GM21737 (cell line): ENCODE measurements around the gene SIGLECL1.

Experiments
- ATAC-seq: cut with Tn5 transposase; IDR thresholded peaks from one replicate; pipeline ENCODE4 v1.9.1; 2021; ENCODE audit warnings: mild to moderate bottlenecking, moderate library complexity; ENCODE audit not compliant: unreplicated experiment

Gene SIGLECL1

DNA sequence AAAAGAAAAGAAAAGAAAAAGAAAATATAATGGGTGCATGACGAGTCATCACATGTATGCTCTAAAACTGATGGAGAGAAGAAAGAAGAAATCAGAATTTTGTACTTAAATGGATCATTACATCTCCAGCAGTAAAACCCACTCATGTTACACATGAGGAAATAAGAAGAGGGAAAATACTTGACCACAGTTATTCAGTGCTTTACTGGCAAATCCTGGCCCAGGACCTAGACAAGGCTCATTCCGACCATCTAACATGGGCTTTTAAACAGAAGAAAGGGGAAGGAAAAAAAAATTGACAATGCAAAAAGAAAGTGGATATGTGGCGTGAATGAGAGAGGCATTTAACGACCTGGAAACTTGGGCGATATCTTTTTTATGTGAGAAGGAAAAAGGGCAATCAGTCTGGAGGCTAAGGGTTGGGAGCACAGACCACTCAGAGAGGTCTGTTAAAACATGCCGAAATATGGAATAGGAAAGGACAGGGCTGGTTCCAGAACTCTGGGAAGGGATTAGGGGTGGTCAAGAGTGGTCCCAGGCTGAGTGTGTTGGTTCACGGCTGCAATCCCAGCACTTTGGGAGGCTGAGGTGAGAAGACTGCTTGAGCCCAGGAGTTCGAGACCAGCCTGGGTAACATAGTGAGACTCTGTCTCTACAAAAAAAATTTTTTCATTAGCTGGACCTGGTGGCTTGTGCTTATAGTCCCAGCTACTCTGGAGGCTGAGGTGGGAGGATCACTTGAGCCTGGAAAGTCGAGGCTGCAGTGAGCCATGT, 1.6 kb downstream of the SIGLECL1 start:
- ATAC-seq: no peak

DNA sequence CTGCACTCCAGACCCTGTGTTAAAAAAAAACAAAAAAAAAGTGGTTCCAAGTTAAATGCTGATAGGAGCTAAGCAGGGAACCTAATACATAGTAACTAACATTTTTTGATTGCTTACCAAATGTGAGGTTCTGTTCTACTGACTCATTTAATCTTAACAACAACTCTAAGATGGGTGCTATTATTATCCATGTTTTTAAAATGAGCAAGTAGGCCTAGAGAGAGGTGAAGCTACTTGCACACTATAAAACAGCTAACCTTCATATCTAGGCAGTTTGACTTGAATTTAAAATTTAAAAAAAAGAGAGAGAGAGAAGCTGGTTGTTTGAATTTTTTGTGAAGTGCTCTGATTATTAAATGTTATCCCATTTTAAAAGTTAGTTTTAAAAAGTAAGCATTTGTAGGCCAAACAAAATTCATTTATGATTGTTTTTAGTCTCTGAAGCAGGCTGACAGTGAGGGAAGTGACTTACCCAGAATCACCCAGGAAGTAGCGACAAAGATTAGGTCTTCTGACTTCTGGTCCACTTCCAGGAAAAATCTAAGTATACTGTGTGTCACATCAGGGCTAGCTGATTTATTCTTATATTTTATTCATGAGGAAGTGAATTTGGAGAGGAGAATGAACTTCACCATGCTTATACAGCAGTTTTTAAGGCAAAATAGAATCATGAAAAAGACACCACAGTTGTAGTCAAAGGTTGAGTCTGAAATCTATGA, 2.4 kb downstream of the SIGLECL1 start:
- no peak for ATAC-seq

DNA sequence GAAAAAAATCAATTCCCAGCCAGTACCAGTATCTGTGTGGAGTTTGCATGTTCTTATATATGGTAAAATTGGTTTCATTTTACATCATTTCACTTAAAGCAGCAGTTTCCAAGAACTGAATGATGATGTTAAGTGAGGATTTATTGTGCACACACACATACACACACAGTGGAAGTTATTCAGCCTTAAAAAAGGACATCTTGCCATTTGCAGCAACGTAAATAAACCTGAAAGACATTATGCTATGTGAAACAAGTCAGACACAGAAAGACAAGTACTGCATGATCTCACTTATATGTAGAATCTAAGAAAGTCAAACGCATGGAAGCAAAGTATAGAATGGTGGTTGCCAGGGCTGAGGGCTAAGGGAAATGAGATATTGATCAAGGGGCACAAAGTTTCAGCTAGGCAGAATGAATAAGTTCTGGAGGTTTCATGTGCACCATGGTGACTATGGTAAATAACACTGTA, 5.3 kb downstream of the SIGLECL1 start:
- no peak for ATAC-seq

DNA sequence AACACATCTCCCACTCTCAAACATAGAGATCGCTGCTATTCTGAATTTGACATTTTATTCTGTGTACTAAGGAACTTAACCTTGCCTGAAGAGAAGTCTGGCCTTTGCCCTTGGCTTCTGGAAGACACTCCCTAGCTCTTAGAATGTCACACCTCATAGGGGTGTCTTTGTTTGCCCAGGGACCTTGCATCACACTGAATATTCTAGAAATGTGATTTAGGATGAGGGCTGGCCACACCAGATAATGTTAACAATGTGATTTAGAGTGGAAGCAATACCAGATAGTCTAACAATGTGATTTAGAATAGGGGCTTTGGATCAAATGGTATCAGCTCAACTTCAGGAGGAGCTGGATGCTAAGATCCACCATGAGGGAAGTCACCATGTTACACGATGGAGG, 6.6 kb downstream of the SIGLECL1 start:
- ATAC-seq: no peak

DNA sequence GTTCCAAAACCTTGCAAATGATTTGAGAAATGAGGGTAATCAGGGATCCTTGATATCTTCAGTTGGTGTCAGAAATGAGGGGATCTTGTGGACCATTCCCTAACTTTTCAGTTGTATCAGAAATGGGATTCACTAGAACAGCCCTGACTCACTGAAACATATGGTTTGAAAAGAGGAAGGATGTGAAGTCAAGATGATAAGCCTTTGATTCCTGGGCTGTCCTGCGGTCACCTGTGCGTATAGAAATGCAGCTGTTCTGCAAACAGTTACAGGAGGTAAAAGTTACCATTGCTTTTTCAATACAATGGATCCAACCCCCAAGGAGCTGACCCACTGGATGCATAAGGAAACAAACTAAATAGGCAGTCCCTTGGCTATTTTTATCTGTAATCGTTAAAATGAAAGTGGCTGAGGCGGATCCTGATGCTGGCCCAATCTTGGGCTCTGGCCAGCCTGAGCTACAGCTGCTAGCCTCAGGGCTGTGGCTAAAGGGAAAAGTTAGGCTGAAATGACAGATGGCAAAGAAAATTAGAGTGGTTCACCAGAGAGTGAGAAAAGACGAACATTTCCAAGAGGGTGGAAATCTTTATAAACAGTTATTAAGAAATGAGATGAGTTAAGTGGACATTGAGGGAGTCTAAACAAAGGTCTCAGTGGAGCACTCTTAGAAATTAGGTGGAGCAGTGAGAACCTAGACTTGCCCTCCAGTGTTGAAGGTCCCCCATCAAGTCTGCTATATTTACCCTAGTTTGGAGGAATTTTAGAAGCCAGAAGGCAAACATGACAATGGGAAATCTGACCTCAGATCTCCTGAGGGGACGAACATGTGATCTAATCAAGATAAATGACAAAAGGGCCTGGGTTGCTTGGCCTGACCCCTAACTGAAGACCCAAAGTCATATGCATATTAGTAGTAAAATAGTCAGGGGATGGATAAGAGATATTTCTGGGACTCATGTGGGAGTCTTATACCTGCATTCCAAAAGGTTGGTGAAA, 7.6 kb downstream of the SIGLECL1 start:
- no peak for ATAC-seq

DNA sequence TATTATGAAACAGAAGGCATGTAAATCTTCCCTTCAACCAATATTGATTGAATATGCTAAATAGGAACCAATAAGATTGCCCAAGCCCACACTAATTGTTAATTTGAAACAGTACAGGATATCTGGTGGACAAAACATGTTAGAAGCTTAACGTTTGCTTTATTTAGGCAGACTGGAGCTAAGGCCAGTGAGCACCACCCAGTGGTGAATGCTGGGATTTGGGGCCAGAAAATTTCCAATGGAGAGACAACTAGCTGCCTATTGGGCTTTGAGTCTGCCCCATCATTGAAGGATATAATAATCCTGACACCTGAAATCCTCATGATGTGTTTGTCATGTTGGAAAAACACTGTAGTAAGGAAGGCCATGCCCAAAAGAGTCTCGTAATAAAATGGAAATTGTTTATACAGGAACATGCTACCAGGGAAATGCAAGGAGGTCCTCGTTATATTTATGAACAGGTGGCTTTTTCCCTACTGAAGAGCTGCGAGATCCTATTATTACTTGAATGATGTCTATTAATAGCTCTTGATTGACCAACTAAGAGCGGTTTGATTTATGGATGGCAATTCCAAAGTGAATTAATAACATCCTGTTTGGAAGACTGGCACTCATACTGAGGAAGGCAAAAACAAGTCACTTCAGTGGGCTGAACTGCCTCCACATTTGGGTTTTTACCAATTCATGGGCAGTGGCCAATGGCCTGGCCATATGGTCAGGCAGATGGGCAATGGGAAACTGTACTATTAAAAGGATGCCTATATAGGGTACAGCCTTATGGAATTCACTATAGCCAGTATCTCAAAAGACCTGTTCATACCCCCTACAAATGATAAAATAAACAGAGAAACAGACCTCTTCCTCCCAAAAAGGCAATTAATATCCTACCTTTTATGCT, 8.7 kb downstream of the SIGLECL1 start:
- ATAC-seq: no peak

DNA sequence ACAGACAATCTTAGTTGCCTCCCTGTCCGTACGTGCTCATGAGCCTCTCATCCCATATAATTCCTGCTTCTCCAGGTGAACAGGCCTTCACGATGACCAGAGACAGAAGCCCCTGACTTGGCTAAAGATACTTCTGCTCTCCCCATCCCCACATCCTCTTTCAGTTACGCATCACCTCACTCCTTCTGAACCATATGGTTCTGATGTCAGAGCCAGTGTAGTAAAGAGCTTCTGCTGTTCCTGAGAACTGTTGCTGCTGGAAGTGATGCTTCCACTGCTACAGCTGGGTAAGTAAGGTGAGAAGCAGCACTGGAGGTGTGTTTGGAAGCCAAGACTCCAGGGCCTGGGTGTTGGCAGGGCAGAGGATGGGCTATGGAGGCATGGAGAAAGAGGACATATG, 12.9 kb downstream of the SIGLECL1 start:
- ATAC-seq: no peak

DNA sequence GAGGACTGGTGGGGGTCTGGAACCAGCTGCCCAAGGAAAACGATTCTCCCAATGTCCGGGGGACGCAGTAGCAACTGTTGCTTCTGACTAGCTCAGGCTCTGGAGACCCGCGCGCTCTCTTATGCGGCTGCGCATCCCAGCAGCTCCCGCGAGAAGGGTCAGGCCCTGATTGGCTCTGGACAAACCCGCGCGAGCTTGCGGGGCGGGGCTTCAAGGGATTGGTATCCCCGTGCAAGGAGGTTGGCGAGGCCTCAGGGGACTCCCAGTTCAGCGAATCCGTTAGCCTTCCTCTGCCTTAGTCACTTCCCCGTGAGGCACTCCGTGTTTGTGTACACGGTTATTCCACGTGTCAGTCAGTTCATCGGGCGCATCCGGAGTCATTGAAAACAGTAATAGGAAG, 20.2 kb downstream of the SIGLECL1 start:
- no peak for ATAC-seq

DNA sequence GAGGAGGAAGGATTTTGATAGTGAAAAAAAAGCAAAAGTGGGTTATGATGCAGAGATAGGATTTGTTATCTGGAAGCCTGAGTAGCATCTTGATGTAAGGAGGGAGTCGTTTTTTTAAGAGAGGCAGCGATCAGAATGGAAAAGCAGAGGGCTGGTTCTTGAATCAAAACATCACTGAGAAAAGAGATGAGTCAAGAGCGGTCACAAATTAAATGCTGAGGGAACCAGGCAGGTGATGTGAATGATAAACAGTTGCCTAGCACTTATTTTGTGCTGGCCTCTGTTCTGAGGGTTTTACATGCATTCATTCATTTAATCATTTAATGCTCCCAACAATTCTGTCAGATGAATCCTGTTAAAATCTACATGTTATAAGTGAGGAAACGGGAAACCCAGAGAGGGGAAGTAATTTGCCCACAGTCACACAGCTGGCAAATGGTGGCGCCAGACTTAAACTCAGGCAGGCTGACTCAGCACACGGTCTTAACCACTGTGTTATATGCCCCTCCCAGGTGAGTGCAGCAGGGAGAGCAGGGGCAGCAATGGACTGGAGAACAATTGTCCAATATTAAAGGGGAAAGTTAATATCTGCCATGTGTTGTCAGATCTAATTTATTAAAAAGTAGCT, 21.4 kb downstream of the SIGLECL1 start:
- ATAC-seq: no peak

DNA sequence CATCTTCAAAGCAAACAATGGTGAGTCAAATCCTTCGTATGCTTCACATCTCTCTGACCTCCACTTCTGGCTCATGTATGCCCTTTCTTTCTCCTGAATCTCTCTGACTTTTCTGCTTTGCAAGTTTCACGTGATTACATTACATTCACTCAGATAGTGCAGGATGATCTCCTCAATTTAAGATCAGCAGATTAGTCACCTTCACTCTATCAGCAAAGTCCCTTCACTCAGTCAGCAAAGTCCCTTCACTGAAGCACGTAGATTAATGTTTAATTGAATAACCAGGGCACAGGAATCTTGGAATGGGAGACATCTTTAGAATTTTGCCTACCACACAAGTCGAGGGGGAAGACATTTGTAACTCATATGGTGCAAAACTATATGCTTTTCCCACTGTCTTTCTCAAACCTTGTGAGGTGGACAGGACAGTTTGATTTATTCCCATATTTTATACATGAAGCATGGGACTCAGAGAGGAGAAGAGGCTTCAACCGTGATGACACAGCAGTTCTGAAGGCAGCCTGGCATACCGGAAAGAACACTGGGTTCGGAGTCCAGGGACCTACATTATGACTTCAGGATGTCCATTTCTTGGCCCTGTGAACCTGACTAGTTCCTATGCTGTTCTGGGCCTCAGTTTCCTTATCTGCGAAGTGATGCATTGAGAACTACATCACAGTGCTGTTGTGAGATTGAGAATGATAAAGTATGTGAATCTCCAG, 23.3 kb downstream of the SIGLECL1 start:
- no peak for ATAC-seq

DNA sequence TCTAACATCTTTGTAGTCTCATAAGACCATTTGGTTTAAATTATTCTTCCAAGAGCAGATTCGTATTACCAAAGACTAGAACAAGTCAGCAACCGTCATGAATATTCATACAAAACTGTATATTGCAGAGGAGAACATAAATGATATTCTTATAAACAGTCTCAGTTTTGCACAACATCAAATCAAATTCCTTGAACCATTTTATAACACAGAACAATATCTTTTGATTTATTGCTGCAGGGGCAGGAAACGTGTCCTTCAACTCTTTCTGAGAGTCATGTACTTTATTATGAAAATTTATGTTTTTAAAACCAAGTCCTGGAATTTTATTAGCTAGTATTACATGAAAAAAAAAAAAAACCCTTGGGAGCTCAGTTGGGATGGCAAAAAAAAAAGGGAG, 26.2 kb downstream of the SIGLECL1 start:
- no peak for ATAC-seq

DNA sequence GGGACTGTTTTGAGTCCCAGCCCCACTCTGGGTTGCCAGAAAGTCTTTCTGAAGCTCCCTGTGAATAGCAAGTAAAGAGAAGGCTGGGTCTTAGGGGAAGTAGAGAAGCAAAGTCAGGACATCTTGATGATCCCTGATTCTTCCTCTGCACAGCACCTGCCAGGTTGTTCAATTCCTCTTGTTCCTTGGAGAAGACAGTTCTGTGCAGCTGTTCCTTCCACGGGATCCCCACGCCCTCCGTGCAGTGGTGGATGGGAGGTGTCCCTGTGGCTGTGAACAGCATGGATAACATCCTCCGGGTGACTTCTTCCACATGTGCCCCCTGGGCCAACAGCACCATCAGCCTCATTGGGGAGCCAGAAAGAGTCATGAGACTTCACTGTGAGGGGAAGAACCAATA, 31.5 kb downstream of the SIGLECL1 start:
- ATAC-seq: no peak

DNA sequence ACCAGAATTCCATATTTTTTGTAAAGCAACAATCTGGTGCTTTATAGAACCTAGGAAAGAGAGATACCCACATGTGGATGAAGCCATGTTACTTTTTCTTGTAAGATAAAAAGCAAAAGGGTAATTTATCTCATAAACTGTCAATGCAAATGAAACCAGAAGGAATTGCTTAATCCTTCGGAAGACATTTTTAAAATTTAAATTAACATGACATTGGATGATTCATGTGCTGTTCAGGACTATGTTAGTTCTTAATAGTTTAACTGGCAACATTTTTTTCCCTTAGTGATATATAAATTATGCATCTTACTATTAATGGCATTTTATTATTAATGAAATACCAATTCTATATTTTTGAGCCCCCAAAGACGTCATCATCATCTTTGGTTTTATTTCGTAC, 34.8 kb downstream of the SIGLECL1 start:
- ATAC-seq: no peak

DNA sequence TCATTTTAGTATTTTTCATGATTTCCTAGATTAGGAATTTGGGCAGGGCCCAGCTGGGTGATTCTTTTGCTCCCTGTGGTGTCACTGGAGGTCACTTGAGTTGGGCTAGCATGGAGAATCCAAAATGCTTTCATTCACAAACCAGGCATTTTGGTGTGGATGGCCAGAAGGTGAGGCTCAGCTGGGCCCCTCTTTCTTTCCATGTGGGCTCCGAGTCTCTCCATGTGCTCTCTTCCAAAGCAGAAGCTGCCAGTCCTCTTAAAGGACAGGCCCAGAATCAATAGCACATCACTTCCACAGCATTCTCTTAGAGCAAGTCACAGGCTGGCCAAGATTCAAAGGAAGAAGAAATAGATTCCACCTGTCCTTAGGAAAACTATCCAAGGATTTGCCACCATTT, 38.8 kb downstream of the SIGLECL1 start:
- no peak for ATAC-seq

DNA sequence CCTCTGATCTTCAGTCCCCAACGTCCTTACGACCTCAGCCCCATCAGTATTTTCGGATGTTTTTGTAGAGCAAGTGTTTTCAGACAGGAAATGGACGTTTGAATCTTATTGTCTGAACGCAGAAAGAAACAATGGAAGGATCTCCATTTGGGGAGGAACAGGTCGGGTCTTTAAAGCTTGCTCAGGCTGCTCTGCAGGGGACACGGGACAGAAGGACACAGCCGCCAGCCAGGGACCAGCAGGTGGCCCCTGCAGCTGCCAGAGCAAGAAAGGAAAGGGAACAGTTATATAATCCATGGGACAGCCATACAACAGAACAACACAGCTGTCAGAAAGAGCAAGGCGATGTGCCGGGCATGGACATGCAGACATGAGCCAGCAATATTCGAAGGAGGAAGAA, 42.1 kb downstream of the SIGLECL1 start:
- no peak for ATAC-seq

DNA sequence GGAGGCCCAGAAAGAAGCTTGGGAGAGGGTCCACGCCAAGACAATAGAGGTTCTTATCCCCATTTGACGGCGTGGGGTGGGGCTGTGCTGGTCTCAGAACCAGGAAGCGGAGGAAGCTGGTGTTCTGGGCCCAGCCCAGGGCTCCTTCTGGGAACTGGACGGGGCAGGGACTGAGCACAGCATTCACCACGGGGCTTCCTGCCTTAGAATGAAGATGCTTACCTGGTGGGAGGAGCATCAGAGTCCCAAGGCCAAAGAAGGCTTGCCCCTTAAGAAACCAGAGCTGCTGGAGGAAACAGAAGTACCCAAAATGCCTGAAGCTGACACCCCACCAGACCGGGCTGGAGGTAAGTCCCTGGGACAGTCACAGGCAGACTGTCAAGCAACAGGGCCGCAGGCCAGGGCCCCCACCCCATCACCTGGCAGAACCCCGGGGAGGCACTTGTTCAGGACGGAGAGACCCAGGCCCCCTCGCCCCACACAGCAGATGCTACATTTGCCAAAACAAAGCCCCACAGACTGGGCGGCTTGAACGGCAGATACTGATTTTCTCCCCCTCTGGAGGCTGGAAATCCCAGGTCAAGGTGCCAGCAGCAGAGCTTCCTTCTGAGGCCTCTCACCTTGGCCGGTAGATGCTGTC, 42.8 kb downstream of the SIGLECL1 start:
- no peak for ATAC-seq

DNA sequence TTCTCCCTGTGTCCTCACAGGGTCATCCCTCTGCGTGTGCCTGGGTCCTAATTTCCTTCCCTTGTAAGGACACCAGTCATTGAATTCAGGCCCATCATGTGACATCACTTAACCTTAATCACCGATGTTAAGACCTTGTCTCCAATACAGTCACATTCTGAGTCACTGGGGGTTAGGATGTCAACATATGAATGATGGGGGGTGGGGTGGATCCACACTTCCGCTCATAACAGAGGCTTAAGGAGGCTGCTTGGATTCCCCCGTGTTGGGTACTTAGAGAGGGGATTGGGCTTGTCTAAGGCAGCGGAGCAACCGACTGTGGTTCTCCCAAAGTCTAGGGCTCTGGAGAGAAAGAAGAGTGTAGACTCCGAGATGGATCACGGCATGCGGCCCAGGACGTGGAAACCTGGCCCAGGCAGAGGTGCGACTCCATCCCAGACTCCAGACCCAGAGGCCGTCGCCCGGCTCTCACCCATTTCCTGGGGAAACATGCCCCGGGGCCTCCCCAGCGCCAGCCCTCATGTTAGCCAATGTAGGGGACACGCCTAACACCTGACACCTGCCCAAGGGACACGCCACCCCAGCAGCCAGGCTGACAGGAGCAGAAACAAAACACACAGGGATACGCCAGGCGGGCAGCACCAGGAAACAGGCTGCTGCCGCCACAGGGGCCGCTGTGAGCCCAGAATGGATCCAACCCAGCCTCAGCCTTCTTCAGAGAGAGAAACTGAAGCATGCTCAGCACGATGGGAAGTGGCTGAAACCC, 43.5 kb downstream of the SIGLECL1 start:
- no peak for ATAC-seq

DNA sequence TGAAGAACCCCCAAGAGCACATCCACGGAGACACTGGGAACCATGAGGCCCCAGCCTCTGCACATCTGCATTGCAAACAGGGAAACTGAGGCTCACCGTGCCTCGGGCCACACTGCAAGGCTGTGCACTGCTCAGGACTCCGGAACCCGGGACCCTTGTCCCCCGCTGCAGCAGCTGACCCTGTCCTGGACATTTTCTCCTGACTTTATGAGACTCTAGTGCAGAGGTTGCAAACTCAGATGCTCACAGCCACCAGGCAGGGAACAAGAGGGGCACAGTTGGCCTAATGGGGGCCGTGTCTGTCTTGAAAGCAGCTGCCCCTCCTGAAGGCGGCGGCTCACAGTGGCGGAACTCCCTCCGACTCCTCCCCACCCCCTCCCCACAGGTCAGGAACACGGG, 44.1 kb downstream of the SIGLECL1 start:
- no peak for ATAC-seq
